HG03457 (cell line): ENCODE results near the gene NT5C3B.
"Not testable (repeated sequence)": the region's sequence is repeated elsewhere in the genome, so short reads cannot be mapped to it uniquely, and the experiment has no call there.

Experiments used
- ATAC-seq: cut with Tn5 transposase; IDR thresholded peaks from one replicate; pipeline ENCODE4 v1.9.1; 2021; ENCODE audit warnings: moderate number of reproducible peaks; ENCODE audit not compliant: unreplicated experiment

NT5C3B gene

GRCh38 chr17:41785091-41785858 is 50.8 kb downstream of the NT5C3B start:
- no peak for ATAC-seq

GRCh38 chr17:41784207-41784744 is 51.8 kb downstream of the NT5C3B start:
- ATAC-seq = no peak

DNA sequence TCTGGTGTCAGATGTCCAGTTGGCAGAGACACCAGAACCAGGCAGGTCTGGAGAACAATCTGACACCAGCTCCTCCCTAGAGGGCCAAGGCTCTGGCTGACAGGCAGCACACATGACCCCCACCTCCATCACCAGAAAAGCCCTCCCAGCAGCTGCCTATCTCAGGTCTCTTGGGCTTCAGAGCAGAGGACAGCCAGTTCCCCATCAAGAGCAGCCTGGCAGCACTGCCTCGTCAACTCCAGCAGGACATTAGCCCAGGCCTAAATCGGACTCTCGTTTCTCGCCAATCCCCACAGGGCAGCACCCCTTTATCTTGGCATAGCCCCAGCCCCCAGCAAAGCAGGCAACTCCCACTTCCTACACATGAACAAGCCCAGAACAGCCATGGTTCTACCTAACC is 53.9 kb downstream of the NT5C3B start:
- ATAC-seq = no peak

DNA sequence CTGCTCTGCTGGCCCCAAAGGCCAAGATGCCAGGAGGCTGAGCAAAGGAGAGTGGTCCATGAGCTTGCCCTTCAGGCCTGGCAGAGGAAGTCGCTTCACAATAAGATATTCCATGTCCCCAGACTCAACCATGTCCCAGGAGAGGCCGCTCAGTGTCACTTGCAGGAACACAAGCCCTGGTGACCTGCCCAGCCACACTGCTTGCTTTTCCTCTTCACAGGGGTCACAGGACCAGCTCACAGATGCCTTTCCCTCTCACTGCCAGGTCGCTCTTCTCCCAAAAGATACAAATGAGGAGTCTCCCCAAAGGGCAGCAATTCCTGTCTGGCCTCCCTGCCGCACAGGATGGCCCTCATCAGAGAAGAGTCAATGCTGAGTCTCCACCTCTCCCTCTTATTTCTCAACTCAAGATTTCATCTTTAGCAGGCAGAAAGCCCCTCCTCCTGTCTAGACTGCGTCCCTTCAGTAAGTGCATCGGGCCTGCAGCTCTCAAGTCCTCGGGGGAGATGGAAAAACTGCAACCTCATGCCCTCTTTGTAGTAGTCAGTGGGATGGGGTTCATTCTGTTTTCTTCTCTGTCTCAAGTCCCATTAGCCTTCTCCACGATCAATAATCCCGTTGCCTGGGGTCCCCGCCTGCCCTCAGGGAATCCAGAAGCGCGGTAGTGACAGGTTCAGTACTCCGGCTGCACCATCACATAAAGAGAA is 54.5 kb downstream of the NT5C3B start:
- ATAC-seq = no peak

DNA sequence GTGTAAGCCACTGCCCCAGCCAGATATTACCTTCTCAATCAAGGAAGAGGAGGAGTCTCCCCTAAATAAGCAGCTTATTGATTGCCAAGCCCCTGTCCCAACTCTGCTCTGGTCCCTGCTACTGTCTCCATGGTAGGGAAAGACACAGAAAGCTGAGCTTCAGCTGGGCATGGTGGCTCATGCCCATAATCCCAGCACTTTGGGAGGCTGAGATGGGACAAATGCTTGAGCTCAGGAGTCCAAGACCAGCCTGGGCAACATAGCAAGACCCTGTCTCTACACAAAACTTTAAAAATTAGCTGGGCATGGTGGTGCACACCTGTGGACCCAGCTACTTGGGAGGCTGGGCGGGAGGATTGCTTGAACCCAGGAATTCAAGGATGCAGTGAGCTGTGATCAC is 56.1 kb downstream of the NT5C3B start:
- ATAC-seq = no peak

DNA sequence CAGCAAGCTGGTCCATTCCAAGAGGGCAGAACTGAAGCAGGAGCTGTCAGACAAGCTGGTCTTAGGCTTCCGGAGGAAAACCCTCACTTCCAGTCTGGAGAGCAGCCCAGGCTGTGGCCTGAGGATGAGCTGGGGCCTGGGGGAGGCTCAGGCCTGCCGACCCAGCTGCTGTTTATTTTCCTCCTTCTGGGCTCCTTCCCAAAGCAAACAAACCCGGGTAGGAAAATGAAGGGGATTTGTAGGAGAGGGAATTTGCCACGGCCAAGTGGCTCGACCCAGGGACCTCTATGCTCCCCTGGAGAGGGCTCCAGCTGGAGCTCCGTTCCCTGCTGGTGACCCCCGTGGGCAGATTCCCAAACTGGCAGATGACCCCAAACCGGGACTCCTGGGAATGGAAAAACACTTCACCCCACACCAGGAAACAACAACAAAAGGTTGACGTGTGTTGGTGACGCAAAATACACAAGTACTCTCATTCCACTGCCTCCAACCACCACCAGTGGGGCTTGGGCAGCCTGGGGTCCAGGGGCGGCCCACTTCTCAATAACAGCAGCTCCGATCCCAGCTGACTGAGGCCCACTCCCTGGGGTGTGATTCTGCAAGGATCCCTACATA is 58.4 kb downstream of the NT5C3B start:
- no peak for ATAC-seq

DNA sequence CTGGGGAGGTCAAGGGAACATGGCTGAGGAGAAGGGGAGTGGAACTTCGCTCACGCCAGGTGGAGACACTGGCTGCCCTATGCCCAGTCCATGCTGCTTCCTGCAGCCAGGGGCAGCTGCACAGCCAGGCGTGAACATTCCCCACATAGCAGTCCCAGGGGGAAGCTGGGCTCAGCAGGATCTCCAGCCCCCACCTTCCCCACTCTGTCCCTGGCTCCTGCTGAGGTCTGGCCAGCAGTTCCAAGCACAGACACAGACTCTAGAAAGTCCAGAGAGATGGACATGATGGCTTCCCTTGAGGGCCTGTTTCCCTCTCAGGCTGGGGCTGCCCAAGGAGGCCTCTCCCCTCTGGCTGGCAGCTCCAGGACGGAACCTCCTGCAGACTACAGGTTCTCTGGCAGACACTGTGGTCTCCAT is 58.9 kb downstream of the NT5C3B start:
- ATAC-seq = no peak

GRCh38 chr17:41776262-41776900 is 59.7 kb downstream of the NT5C3B start:
- not testable (repeated sequence) for ATAC-seq

GRCh38 chr17:41775394-41776226 is 60.4 kb downstream of the NT5C3B start:
- no peak for ATAC-seq
